Measurements from ENCODE around the gene PHACTR1. TPM values are rescaled to one million over a fixed set of nuclear protein-coding genes. Genes with fewer than 3 reads are reported as not detected.

The PHACTR1 gene
- polyA plus RNA-seq, 1 of the 3 experiments (the other 2 are of a cell fraction): 0.12 TPM

DNA sequence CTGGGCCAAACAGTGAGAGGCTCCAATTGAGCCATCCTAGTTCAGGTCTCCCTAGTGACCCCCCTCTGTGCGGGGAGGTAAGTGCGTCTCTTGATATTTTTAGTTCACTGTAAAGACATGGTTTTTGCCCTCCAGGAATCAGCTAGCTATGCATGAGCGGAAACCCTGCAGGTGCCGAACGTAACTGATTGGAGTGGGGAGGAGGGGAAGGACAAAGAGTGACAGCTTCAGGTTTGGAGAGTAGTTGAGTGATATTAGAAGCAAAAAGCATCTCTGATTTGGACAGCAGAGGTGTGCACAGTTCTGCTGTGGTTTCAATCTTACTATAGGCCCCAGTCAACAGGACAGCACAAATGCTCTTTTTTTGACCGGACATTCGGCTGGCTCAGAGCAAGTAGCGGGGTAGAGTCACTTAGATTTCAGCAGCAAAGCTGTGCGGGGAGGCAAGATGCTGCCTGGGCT is 580.0 kb downstream of the PHACTR1 start:
- H3K4me3 ChIP-seq (ENCODE audit: low read depth in 2 of 2, low read length in 1 of 2): no peak overlapping the region
- no peaks in the 10 kb centered on the region for H3K9me3 ChIP-seq
- no peak overlapping the region for H3K4me2 ChIP-seq
- H3K27ac ChIP-seq (ENCODE audit: low read depth in 2 of 2, low read length in 1 of 2): no peak overlapping the region
- no peaks in the 10 kb centered on the region for H4K20me1 ChIP-seq (ENCODE audit: insufficient read depth)
- TF ChIP-seq MXI1 (IDR thresholded peaks at IDR 0.05; ENCODE audit: low read depth, low read length) (no peak), RAD21 (IDR thresholded peaks at IDR 0.05; ENCODE audit: low read length) (no peak), TAF1 (IDR thresholded peaks at IDR 0.05; ENCODE audit: borderline replicate concordance, low read depth, low read length) (no peak), SIN3A (IDR thresholded peaks at IDR 0.05; ENCODE audit: borderline replicate concordance, low read depth, low read length) (no peak), MEF2A (IDR thresholded peaks at IDR 0.05; ENCODE audit: borderline replicate concordance, low read depth) (no peak)
- TF ChIP-seq, protein P1, sequence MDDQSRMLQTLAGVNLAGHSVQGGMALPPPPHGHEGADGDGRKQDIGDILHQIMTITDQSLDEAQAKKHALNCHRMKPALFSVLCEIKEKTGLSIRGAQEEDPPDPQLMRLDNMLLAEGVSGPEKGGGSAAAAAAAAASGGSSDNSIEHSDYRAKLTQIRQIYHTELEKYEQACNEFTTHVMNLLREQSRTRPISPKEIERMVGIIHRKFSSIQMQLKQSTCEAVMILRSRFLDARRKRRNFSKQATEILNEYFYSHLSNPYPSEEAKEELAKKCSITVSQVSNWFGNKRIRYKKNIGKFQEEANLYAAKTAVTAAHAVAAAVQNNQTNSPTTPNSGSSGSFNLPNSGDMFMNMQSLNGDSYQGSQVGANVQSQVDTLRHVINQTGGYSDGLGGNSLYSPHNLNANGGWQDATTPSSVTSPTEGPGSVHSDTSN (IDR thresholded peaks at IDR 0.05): no peak
- H2AFZ ChIP-seq (ENCODE audit: low read depth): no peak overlapping the region
- DNase-seq: no peak
- peaks cover 16 to 49% of the 10 kb centered on the region in 2 experiments for H3K36me3 ChIP-seq (replicated peaks in 1 of 2; ENCODE audit: control insufficient read depth in 1 of 2, insufficient read depth in 2 of 2, low read length in 1 of 2)
- WGBS (ENCODE audit: low lambda C conversion rate): 98% methylated on average over 9 of the region's 9 CpGs
- H3K27me3 ChIP-seq (ENCODE audit: insufficient read depth): no peaks in the 10 kb centered on the region
- ChIA-PET CTCF (interaction anchor here (0.7 to 2.0 kb wide), 4 partner anchors 13 to 385 kb away, joined by 3 to 5 read pairs (median 3); no protein-coding TSS in a partner anchor), POLR2A (no interaction called here)
- no peaks in the 10 kb centered on the region for H3K4me1 ChIP-seq (ENCODE audit: control insufficient read depth in 1 of 2, insufficient read depth in 2 of 2, low read depth in 1 of 2, low read length in 1 of 2)
- H3F3A ChIP-seq (replicated peaks; ENCODE audit: insufficient read depth): no peaks in the 10 kb centered on the region
- no peaks in the 10 kb centered on the region for H3K79me2 ChIP-seq (ENCODE audit: insufficient read depth)
- no peaks in the 10 kb centered on the region for H3K9me2 ChIP-seq
- no peak overlapping the region for H3K9ac ChIP-seq

DNA sequence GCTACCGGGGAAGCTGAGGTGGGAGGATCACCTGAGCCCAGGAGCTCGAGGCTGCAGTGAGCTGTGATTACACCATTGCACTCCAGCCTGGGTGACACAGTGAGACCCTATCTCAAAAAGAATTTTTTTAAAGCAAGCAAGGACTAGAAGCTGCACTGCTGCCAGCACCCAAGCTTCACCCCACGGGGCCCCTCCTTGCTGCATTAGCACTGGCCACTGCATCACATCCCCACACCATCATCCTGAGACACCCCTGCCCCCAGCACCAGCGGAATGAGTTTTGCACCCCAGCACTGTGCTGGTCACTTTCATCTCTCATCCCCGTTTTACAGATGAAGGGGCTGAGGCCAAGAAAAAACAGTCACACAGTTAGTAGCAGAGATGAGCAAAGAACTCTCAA is 580.8 kb downstream of the PHACTR1 start:
- H3K9me3 ChIP-seq: no peaks in the 10 kb centered on the region
- 89% methylated on average over 3 of the region's 5 CpGs for WGBS (ENCODE audit: low lambda C conversion rate)
- H3K27ac ChIP-seq (ENCODE audit: low read depth in 2 of 2, low read length in 1 of 2): no peak overlapping the region
- no peak overlapping the region for H3K4me3 ChIP-seq (ENCODE audit: low read depth in 2 of 2, low read length in 1 of 2)
- POLR2A ChIA-PET: no interaction called here
- TF ChIP-seq EP300 (IDR thresholded peaks at IDR 0.05; ENCODE audit: borderline replicate concordance in 1 of 2, low read depth in 1 of 2, low read length in 1 of 2): no peak
- no peak for TF ChIP-seq POLR2AphosphoS5 (IDR thresholded peaks at IDR 0.05; ENCODE audit: low read depth, low read length)
- TF ChIP-seq, protein P2, sequence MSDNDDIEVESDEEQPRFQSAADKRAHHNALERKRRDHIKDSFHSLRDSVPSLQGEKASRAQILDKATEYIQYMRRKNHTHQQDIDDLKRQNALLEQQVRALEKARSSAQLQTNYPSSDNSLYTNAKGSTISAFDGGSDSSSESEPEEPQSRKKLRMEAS (IDR thresholded peaks at IDR 0.05; ENCODE audit: low read depth): no peak
- no peak for TF ChIP-seq GABPA (IDR thresholded peaks at IDR 0.05; ENCODE audit: low read depth)
- TF ChIP-seq, protein P3, sequence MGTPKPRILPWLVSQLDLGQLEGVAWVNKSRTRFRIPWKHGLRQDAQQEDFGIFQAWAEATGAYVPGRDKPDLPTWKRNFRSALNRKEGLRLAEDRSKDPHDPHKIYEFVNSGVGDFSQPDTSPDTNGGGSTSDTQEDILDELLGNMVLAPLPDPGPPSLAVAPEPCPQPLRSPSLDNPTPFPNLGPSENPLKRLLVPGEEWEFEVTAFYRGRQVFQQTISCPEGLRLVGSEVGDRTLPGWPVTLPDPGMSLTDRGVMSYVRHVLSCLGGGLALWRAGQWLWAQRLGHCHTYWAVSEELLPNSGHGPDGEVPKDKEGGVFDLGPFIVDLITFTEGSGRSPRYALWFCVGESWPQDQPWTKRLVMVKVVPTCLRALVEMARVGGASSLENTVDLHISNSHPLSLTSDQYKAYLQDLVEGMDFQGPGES (IDR thresholded peaks at IDR 0.05; ENCODE audit: low read depth, low read length): no peak
- no peak for TF ChIP-seq FOXJ3 (CRISPR knock-in tag; IDR thresholded peaks at IDR 0.05)
- TF ChIP-seq ELF1 (IDR thresholded peaks at IDR 0.05): no peak
- no peak for TF ChIP-seq GATA2 (CRISPR knock-in tag; IDR thresholded peaks at IDR 0.05)
- TF ChIP-seq, protein P1 (IDR thresholded peaks at IDR 0.05): no peak
- TF ChIP-seq, protein P4, sequence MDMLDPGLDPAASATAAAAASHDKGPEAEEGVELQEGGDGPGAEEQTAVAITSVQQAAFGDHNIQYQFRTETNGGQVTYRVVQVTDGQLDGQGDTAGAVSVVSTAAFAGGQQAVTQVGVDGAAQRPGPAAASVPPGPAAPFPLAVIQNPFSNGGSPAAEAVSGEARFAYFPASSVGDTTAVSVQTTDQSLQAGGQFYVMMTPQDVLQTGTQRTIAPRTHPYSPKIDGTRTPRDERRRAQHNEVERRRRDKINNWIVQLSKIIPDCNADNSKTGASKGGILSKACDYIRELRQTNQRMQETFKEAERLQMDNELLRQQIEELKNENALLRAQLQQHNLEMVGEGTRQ (IDR thresholded peaks at IDR 0.05; ENCODE audit: borderline replicate concordance, low read depth, low read length): no peak
- TF ChIP-seq SIN3A (IDR thresholded peaks at IDR 0.05; ENCODE audit: borderline replicate concordance, low read depth, low read length): no peak
- TF ChIP-seq NRF1 (IDR thresholded peaks at IDR 0.05; ENCODE audit: low read depth, low read length): no peak
- TF ChIP-seq, protein P5, sequence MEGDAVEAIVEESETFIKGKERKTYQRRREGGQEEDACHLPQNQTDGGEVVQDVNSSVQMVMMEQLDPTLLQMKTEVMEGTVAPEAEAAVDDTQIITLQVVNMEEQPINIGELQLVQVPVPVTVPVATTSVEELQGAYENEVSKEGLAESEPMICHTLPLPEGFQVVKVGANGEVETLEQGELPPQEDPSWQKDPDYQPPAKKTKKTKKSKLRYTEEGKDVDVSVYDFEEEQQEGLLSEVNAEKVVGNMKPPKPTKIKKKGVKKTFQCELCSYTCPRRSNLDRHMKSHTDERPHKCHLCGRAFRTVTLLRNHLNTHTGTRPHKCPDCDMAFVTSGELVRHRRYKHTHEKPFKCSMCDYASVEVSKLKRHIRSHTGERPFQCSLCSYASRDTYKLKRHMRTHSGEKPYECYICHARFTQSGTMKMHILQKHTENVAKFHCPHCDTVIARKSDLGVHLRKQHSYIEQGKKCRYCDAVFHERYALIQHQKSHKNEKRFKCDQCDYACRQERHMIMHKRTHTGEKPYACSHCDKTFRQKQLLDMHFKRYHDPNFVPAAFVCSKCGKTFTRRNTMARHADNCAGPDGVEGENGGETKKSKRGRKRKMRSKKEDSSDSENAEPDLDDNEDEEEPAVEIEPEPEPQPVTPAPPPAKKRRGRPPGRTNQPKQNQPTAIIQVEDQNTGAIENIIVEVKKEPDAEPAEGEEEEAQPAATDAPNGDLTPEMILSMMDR (IDR thresholded peaks at IDR 0.05): no peak
- no peak for TF ChIP-seq MXI1 (IDR thresholded peaks at IDR 0.05; ENCODE audit: low read depth, low read length)
- TF ChIP-seq YY1 (IDR thresholded peaks at IDR 0.05; ENCODE audit: low read depth): no peak
- TF ChIP-seq RCOR1 (IDR thresholded peaks at IDR 0.05; ENCODE audit: low read length): no peak
- no peak for TF ChIP-seq TCF12 (IDR thresholded peaks at IDR 0.05)
- H3K79me2 ChIP-seq (ENCODE audit: insufficient read depth): no peaks in the 10 kb centered on the region
- no peak overlapping the region for H3K9ac ChIP-seq
- H3K27me3 ChIP-seq (ENCODE audit: insufficient read depth): no peaks in the 10 kb centered on the region
- H4K20me1 ChIP-seq (ENCODE audit: insufficient read depth): no peaks in the 10 kb centered on the region
- no peaks in the 10 kb centered on the region for H3F3A ChIP-seq (replicated peaks; ENCODE audit: insufficient read depth)
- no peak overlapping the region for H3K4me2 ChIP-seq
- DNase-seq: no peak
- no peak overlapping the region for H2AFZ ChIP-seq (ENCODE audit: low read depth)
- no peaks in the 10 kb centered on the region for H3K9me2 ChIP-seq
- CTCF ChIA-PET: interaction anchor here (0.8 to 2.0 kb wide), 3 partner anchors 12 to 386 kb away, joined by 3 to 5 read pairs (median 3); no protein-coding TSS in a partner anchor
- H3K36me3 ChIP-seq (replicated peaks in 1 of 2; ENCODE audit: control insufficient read depth in 1 of 2, insufficient read depth in 2 of 2, low read length in 1 of 2): peaks cover 16 to 53% of the 10 kb centered on the region in 2 experiments
- peaks cover 0 to 3% of the 10 kb centered on the region in 2 experiments; a peak in 1 of 4 replicates for H3K4me1 ChIP-seq (ENCODE audit: control insufficient read depth in 1 of 2, insufficient read depth in 2 of 2, low read depth in 1 of 2, low read length in 1 of 2)

Measured in SK-N-SH (cell line).